ENCODE measurements around the gene NTRK3. TPM values are rescaled to one million over a fixed set of nuclear protein-coding genes. Genes with fewer than 3 reads are reported as not detected.

Gene NTRK3
- total and polyA plus RNA-seq, 2 experiments from 2014 or later: not detected

GRCh38 chr15:87827131-87827530 is 429.4 kb downstream of the NTRK3 start:
- Histone ChIP-seq H3F3A (ENCODE audit: insufficient read depth) (no peaks in the 10 kb centered on the region), H4K20me1 (ENCODE audit: insufficient read depth) (no peaks in the 10 kb centered on the region), H3K36me3 (ENCODE audit: low read depth) (no peaks in the 10 kb centered on the region), H3K27ac (no peak overlapping the region), H3K4me2 (ENCODE audit: unreplicated experiment) (no peak overlapping the region), H3K9me2 (ENCODE audit: insufficient read depth) (no peaks in the 10 kb centered on the region), H3K4me1 (ENCODE audit: insufficient read depth) (no peaks in the 10 kb centered on the region), H3K4me3 (no peak overlapping the region), H3K79me2 (ENCODE audit: insufficient read depth) (no peaks in the 10 kb centered on the region), H3K9ac (no peak overlapping the region), H2AFZ (no peak overlapping the region), H3K9me3 (ENCODE audit: low read depth) (no peaks in the 10 kb centered on the region), H3K27me3 (replicated peaks; ENCODE audit: insufficient read depth) (no peaks in the 10 kb centered on the region)
- no peak for TF ChIP-seq EZH2phosphoT487 (IDR thresholded peaks at IDR 0.05; ENCODE audit: insufficient read depth, low read depth)
- no peak for TF ChIP-seq EZH2 (IDR thresholded peaks at IDR 0.05; ENCODE audit: insufficient read depth, poor library complexity, severe bottlenecking)
- 64 to 74% methylated on average over 3 of the region's 3 CpGs for WGBS, 2 experiments (ENCODE audit: low coverage in 1 of 2, low lambda C conversion rate in 2 of 2, missing lambda C conversion rate in 2 of 2)
- peak; percentile 36 for DNase-seq
- in situ Hi-C loops (cut with MboI): no loop called here

DNA sequence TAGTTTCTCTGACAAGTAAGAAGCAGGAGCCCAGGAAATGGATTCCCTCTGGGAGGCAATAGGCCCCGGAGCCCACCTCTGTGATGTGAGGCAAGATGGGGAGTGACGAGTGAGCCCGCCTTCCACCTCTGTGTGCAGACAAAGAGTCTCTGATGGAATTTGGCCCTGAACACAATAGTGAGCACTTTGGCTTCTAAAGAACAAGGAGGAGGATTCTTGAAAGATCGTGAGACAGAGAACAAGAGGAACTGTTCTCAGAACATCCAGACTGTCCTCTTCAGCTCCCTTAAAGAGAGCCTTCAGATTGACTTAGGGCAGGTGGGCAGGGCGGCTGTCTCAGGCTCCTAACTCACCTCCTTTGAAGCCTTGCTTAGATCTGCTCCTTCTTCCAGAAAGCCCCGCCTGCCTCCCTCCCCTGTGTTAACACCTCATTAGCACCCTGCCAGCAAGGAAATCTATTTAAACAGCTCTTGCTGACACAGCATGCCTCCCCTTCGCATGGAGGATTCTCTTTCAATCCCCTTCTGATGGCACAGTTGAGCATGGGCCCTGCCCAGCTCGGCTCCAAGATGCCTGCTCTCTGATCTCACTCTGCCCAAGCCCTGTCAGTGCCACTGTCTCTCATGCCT is 430.3 kb downstream of the NTRK3 start:
- Histone ChIP-seq H4K20me1 (ENCODE audit: insufficient read depth) (no peaks in the 10 kb centered on the region), H3K9me3 (ENCODE audit: low read depth) (no peaks in the 10 kb centered on the region), H3F3A (ENCODE audit: insufficient read depth) (no peaks in the 10 kb centered on the region), H3K27me3 (replicated peaks; ENCODE audit: insufficient read depth) (no peaks in the 10 kb centered on the region), H3K4me1 (ENCODE audit: insufficient read depth) (no peaks in the 10 kb centered on the region), H3K9ac (no peak overlapping the region), H3K79me2 (ENCODE audit: insufficient read depth) (no peaks in the 10 kb centered on the region), H3K9me2 (ENCODE audit: insufficient read depth) (no peaks in the 10 kb centered on the region), H3K4me2 (ENCODE audit: unreplicated experiment) (no peak overlapping the region), H2AFZ (no peak overlapping the region), H3K4me3 (no peak overlapping the region), H3K27ac (no peak overlapping the region), H3K36me3 (ENCODE audit: low read depth) (no peaks in the 10 kb centered on the region)
- WGBS, 2 experiments (ENCODE audit: low coverage in 1 of 2, low lambda C conversion rate in 2 of 2, missing lambda C conversion rate in 2 of 2): 48 to 49% methylated on average over 8 of the region's 8 CpGs
- no peak for DNase-seq
- in situ Hi-C loops (cut with MboI): no loop called here
- TF ChIP-seq EZH2phosphoT487 (IDR thresholded peaks at IDR 0.05; ENCODE audit: insufficient read depth, low read depth) (no peak), EZH2 (IDR thresholded peaks at IDR 0.05; ENCODE audit: insufficient read depth, poor library complexity, severe bottlenecking) (no peak)

- whole genome bisulfite sequencing, 2 experiments (ENCODE audit: low coverage in 1 of 2, low lambda C conversion rate in 2 of 2, missing lambda C conversion rate in 2 of 2): 88 to 100% methylated on average over 1 of the region's 1 CpG
- H3K27ac ChIP-seq: no peak overlapping the region
- H3K4me2 ChIP-seq (ENCODE audit: unreplicated experiment): no peak overlapping the region
- peaks cover 31% of the 10 kb centered on the region for H3F3A ChIP-seq (ENCODE audit: insufficient read depth)
- DNase-seq: no peak
- no peak overlapping the region for H2AFZ ChIP-seq
- H4K20me1 ChIP-seq (ENCODE audit: insufficient read depth): no peaks in the 10 kb centered on the region
- no peaks in the 10 kb centered on the region for H3K9me2 ChIP-seq (ENCODE audit: insufficient read depth)
- no peaks in the 10 kb centered on the region for H3K27me3 ChIP-seq (replicated peaks; ENCODE audit: insufficient read depth)
- H3K4me1 ChIP-seq (ENCODE audit: insufficient read depth): peaks cover 31% of the 10 kb centered on the region
- in situ Hi-C loops (cut with MboI): no loop called here
- no peaks in the 10 kb centered on the region for H3K36me3 ChIP-seq (ENCODE audit: low read depth)
- TF ChIP-seq EZH2phosphoT487 (IDR thresholded peaks at IDR 0.05; ENCODE audit: insufficient read depth, low read depth) (no peak), EZH2 (IDR thresholded peaks at IDR 0.05; ENCODE audit: insufficient read depth, poor library complexity, severe bottlenecking) (no peak)
- H3K79me2 ChIP-seq (ENCODE audit: insufficient read depth): no peaks in the 10 kb centered on the region
- no peak overlapping the region for H3K9ac ChIP-seq
- H3K4me3 ChIP-seq: no peak overlapping the region
- H3K9me3 ChIP-seq (ENCODE audit: low read depth): no peaks in the 10 kb centered on the region
These were observed 437.8 kb downstream of the NTRK3 start for GRCh38 chr15:87818756-87819155.

GRCh38 chr15:87817553-87817952 is 439.0 kb downstream of the NTRK3 start:
- Histone ChIP-seq H2AFZ (peak overlapping the region; percentile 46; the same call in 1 of the 2 replicates), H3K9me2 (ENCODE audit: insufficient read depth) (no peaks in the 10 kb centered on the region), H3K27ac (peak overlapping the region; percentile 70), H3K9ac (peak overlapping the region; percentile 31; the same call in 1 of the 2 replicates), H4K20me1 (ENCODE audit: insufficient read depth) (no peaks in the 10 kb centered on the region), H3K36me3 (ENCODE audit: low read depth) (no peaks in the 10 kb centered on the region), H3K4me2 (ENCODE audit: unreplicated experiment) (peak overlapping the region; percentile 81), H3K9me3 (ENCODE audit: low read depth) (no peaks in the 10 kb centered on the region), H3K79me2 (ENCODE audit: insufficient read depth) (no peaks in the 10 kb centered on the region), H3K4me1 (ENCODE audit: insufficient read depth) (peaks cover 31% of the 10 kb centered on the region), H3K27me3 (replicated peaks; ENCODE audit: insufficient read depth) (no peaks in the 10 kb centered on the region), H3K4me3 (no peak overlapping the region), H3F3A (ENCODE audit: insufficient read depth) (peaks cover 31% of the 10 kb centered on the region)
- no peak for TF ChIP-seq EZH2 (IDR thresholded peaks at IDR 0.05; ENCODE audit: insufficient read depth, poor library complexity, severe bottlenecking)
- WGBS, 2 experiments (ENCODE audit: low coverage in 1 of 2, low lambda C conversion rate in 2 of 2, missing lambda C conversion rate in 2 of 2): 40 to 59% methylated on average over 1 of the region's 1 CpG
- DNase-seq: peak; percentile 39
- in situ Hi-C loops (cut with MboI): no loop called here
